Lower lobe of right lung (tissue), 2 donors: ENCODE measurements around the gene CDKN2C. TPM values are rescaled to one million over a fixed set of nuclear protein-coding genes. Genes with fewer than 3 reads are reported as not detected.

Experiments
- ATAC-seq, 2 donors: fragments of 200-7000 bp; cut with Tn5 transposase; one replicate each; pipeline ENCODE4 v1.9.1; 2020 to 2022; ENCODE audit warnings: mild to moderate bottlenecking in 2 of 2, moderate library complexity in 2 of 2
- DNase-seq: peaks from one replicate; pipeline ENCODE4 v3.0.0-alpha.2; 2020
- H3K27ac ChIP-seq: fragments of 200-600 bp; one replicate; pipeline ENCODE4 v1.8.0; 2022
- H3K27me3 ChIP-seq: fragments of 200-600 bp; one replicate; pipeline ENCODE4 v1.8.0; 2022; ENCODE audit warnings: low read depth
- H3K36me3 ChIP-seq: fragments of 200-600 bp; one replicate; pipeline ENCODE4 v1.8.0; 2022; ENCODE audit warnings: mild to moderate bottlenecking
- H3K4me1 ChIP-seq: fragments of 200-600 bp; one replicate; pipeline ENCODE4 v1.8.0; 2022
- H3K4me3 ChIP-seq: fragments of 200-600 bp; one replicate; pipeline ENCODE4 v1.8.0; 2022; ENCODE audit warnings: mild to moderate bottlenecking
- H3K9me3 ChIP-seq: fragments of 200-600 bp; one replicate; pipeline ENCODE4 v1.8.0; 2022
- intact Hi-C: fragments of 100-400 bp; cut with DNase I; formaldehyde crosslinking; loops from one replicate; pipeline ENCODE4 v1.11.0; 2022
- long read RNA-seq: library from polyadenylated mRNA; unstranded; transcript quantifications from one replicate; pipeline ENCODE4 v2.0.0, GENCODE V29; 2021
- total RNA-seq: library from RNA; stranded (reverse); fragmentation: NEBNext Ultra II Directional; extraction: Animal tissue kit (Norgen Biotek cat#: 25700); gene quantifications from one replicate; pipeline ENCODE4 v1.2.1, GENCODE V29; 2021
- TF ChIP-seq, protein P1 (sequence below): fragments of 200-600 bp; IDR thresholded peaks from one replicate; pipeline ENCODE4 v1.8.0; 2022; ENCODE audit warnings: antibody characterized with exemption, mild to moderate bottlenecking
- donor health status: DM: no; HTN: yes; CAD: no; lungs with severe emphysema.

Gene CDKN2C
- total RNA-seq = 9.2 TPM
- long read RNA-seq, transcript CDKN2C-203 (3 exons, 2,086 nt) = major isoform, 8 of 14 reads
- long read RNA-seq, transcript CDKN2C-202 (2 exons, 1,220 nt) = minor isoform, 6 of 14 reads
- long read RNA-seq, partial matches to known transcripts = 0 of 14 reads
- long read RNA-seq, other reads (novel, unspliced or antisense) = 0 of 14 reads

DNA sequence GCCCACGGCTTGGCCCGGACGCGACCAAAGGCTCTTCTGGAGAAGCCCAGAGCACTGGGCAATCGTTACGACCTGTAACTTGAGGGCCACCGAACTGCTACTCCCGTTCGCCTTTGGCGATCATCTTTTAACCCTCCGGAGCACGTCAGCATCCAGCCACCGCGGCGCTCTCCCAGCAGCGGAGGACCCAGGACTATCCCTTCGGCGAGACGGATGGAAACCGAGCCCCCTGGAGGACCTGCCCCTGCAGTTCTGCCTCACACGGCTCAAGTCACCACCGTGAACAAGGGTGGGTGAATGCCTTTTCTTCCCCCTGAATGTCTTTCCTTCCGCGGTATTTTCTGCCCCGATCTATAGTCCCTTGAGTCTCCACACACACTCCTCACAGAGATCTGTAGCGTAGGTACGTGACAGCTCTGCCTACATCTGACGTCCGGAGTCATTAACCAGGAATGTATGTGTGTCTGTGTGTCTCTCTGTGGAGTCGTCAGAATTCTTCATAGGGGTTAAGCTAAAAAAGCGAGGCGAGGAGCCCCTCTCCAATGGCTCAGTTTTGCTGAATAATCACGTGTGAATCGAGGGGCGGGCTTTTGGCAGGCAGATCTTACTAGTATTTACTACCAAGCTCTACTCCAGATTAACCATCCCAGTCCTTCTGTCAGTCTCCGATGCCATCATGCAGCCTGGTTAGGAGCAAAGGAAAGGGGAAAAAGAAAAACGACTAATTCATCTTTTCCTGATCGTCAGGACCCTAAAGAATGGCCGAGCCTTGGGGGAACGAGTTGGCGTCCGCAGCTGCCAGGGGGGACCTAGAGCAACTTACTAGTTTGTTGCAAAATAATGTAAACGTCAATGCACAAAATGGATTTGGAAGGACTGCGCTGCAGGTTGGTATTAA lies at the start of gene CDKN2C:
CDKN2C (plus strand) TSS at position 635 of the 898 bp plus-strand sequence; CDS start at position 759, 124 bp downstream.
- peak within 1 kb of the TSS; percentile 98 for H3K27ac ChIP-seq
- no peaks in the 10 kb centered on the region for H3K9me3 ChIP-seq
- intact Hi-C loops = no loop called here
- peak; percentile 16 to 19 for ATAC-seq
- H3K4me1 ChIP-seq = peaks cover 9% of the 10 kb centered on the region
- no peaks in the 10 kb centered on the region for H3K36me3 ChIP-seq
- no peaks in the 10 kb centered on the region for H3K27me3 ChIP-seq
- peak; percentile 77 for DNase-seq
- TF ChIP-seq, protein P1, sequence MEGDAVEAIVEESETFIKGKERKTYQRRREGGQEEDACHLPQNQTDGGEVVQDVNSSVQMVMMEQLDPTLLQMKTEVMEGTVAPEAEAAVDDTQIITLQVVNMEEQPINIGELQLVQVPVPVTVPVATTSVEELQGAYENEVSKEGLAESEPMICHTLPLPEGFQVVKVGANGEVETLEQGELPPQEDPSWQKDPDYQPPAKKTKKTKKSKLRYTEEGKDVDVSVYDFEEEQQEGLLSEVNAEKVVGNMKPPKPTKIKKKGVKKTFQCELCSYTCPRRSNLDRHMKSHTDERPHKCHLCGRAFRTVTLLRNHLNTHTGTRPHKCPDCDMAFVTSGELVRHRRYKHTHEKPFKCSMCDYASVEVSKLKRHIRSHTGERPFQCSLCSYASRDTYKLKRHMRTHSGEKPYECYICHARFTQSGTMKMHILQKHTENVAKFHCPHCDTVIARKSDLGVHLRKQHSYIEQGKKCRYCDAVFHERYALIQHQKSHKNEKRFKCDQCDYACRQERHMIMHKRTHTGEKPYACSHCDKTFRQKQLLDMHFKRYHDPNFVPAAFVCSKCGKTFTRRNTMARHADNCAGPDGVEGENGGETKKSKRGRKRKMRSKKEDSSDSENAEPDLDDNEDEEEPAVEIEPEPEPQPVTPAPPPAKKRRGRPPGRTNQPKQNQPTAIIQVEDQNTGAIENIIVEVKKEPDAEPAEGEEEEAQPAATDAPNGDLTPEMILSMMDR = no peak
- peak within 1 kb of the TSS; percentile 81 for H3K4me3 ChIP-seq

DNA sequence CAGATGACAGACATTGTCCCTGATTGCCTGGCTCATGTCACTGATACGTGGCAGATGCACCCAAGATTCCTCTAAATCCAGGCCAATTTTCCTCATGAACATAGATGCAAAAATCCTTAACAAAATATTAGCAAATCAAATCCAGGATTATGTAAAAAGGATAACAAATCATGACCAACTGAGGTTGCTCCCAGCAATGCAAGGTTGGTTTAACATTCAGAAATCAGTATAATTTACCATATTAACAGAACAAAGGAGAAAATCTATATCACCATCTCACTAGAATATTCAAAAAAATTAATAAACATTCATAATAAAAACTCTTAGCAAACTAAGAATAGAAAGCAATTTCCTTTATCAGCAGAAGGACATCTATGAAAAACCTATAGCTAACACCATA lies 49.6 kb upstream of the CDKN2C start:
- Histone ChIP-seq H3K4me1 (no peaks in the 10 kb centered on the region), H3K9me3 (peaks cover 17% of the 10 kb centered on the region), H3K4me3 (no peak overlapping the region), H3K27ac (no peak overlapping the region), H3K36me3 (no peaks in the 10 kb centered on the region), H3K27me3 (no peaks in the 10 kb centered on the region)
- DNase-seq (no peak), ATAC-seq (no peak)
- intact Hi-C loops = no loop called here
- TF ChIP-seq, protein P1 = no peak

DNA sequence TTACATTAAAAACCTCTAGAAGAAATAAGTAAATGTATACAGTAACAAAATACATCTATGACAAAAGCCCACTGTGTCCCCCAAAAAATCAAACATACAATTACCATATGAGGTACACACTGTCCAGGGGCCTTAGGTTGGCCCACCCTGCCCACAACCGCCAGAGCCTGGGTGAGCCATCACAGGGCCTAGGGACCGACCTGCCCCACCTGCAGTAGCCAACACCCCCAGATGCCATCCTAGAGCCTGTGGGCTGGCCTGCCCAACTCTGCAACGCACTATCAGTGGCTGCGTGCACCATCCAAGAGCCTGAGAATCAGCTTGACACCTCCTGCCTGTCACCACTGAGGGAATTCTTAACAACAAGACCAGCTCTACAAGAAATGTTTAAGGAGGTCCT lies 49.0 kb upstream of the CDKN2C start:
- intact Hi-C loops = no loop called here
- H3K4me3 ChIP-seq = no peak overlapping the region
- no peak for ATAC-seq
- no peaks in the 10 kb centered on the region for H3K27me3 ChIP-seq
- peaks cover 17% of the 10 kb centered on the region for H3K9me3 ChIP-seq
- DNase-seq = no peak
- TF ChIP-seq, protein P1 = no peak
- H3K4me1 ChIP-seq = no peaks in the 10 kb centered on the region
- H3K27ac ChIP-seq = no peak overlapping the region
- H3K36me3 ChIP-seq = no peaks in the 10 kb centered on the region

DNA sequence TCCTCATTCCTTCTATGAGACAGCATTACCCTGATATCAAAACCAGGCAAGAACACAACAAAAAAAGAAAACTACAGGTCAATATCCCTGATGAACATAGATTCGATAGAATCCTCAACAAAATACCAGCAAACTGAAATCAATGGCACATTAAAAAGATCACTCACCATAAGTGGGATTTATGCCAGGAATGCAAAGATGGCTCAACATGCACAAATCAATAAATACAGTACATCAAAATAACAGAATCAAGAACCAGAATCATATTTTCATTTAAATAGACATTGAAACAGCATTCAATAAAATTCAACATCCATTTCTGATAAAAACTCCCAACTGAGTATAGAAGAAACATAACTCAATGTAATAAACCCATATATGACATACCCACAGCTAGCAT lies 46.5 kb upstream of the CDKN2C start:
- H3K9me3 ChIP-seq = peaks cover 17% of the 10 kb centered on the region
- ATAC-seq (no peak), DNase-seq (no peak)
- H3K4me3 ChIP-seq = no peak overlapping the region
- H3K27ac ChIP-seq = no peak overlapping the region
- no peaks in the 10 kb centered on the region for H3K27me3 ChIP-seq
- H3K36me3 ChIP-seq = no peaks in the 10 kb centered on the region
- TF ChIP-seq, protein P1 = no peak
- H3K4me1 ChIP-seq = no peaks in the 10 kb centered on the region
- intact Hi-C loops = no loop called here

DNA sequence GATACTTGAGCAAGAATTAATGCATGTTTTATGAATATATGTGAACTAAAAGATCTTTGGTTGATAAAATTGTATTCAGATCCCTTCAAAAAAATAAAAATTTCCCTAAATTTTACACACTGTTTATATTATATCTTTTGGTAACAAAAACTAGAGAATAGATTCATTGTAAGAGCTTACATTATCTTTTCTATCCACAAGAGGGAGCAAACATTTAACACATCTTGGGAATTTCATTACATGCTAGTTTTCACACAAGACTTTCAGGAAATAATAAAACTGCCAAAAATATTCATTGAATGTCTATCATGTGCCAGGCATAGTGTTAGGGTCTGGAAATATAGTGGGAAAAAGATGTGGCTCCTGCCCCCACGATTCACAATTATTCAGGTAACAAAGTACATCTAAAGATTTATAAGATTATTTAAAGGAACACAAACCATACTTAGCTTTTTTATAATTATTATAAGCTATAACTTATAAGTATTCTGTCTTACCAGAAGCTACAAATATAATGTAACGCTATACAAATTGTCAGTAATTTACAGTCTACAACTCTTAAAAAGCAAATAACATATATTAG lies 40.6 kb upstream of the CDKN2C start:
- TF ChIP-seq, protein P1 = peak; percentile 46
- Histone ChIP-seq H3K27ac (no peak overlapping the region), H3K36me3 (no peaks in the 10 kb centered on the region), H3K9me3 (peaks cover under 1% of the 10 kb centered on the region), H3K27me3 (no peaks in the 10 kb centered on the region), H3K4me1 (peaks cover 6% of the 10 kb centered on the region), H3K4me3 (no peak overlapping the region)
- no peak for ATAC-seq
- no peak for DNase-seq
- intact Hi-C loops = no loop called here
